SK-N-SH (cell line): ENCODE measurements around the gene DOCK4.

ENCODE experiments used
- EP300 ChIP-seq, 2 experiments: IDR thresholded peaks; 2 replicates each; pipeline versions ENCODE4 v1.4.0 to v1.6.1; 2012; ENCODE audit warnings: borderline replicate concordance in 1 of 2, low read depth in 1 of 2, low read length in 1 of 2
- IRF3 ChIP-seq: fragments of 150-350 bp; IDR thresholded peaks from 2 replicates; pipeline ENCODE4 v1.6.1; 2016; ENCODE audit warnings: mild to moderate bottlenecking, low read depth, low read length

- TF ChIP-seq IRF3, result no peak
- no peak for TF ChIP-seq EP300 (IDR thresholded peaks at IDR 0.05; ENCODE audit: borderline replicate concordance in 1 of 2, low read depth in 1 of 2, low read length in 1 of 2)
Measured at GRCh38 chr7:112092709-112093395, 113.3 kb downstream of the DOCK4 start.
